ENCODE results near the gene UBE2E2.
"Not testable (repeated sequence)": the region's sequence is repeated elsewhere in the genome, so short reads cannot be mapped to it uniquely, and the experiment has no call there.

Gene UBE2E2

GRCh38 chr3:23607184-23607847, 404.2 kb downstream of the UBE2E2 start:
- no peaks in the 10 kb centered on the region for H3K36me3 ChIP-seq (ENCODE audit: insufficient read depth, low read depth, low read length)
- no peak overlapping the region for H3K4me3 ChIP-seq (ENCODE audit: low read length)
- peaks cover 25% of the 10 kb centered on the region; the same call in 1 of the 2 replicates for H3K4me1 ChIP-seq (ENCODE audit: insufficient read depth, low read length)
- H3K27me3 ChIP-seq (ENCODE audit: insufficient read depth, low read length) = no peaks in the 10 kb centered on the region
- H3K9me3 ChIP-seq (ENCODE audit: insufficient read depth, low read depth, low read length) = no peaks in the 10 kb centered on the region; the same call in 1 of the 2 replicates
- H3K27ac ChIP-seq (ENCODE audit: low read length) = no peak overlapping the region
- H3K9ac ChIP-seq (ENCODE audit: low read depth, low read length) = no peak overlapping the region

- no peak overlapping the region for H3K9ac ChIP-seq (ENCODE audit: low read depth, low read length)
- no peak overlapping the region for H3K27ac ChIP-seq (ENCODE audit: low read length)
- no peaks in the 10 kb centered on the region; the same call in 1 of the 2 replicates for H3K9me3 ChIP-seq (ENCODE audit: insufficient read depth, low read depth, low read length)
- no peaks in the 10 kb centered on the region for H3K27me3 ChIP-seq (ENCODE audit: insufficient read depth, low read length)
- no peak overlapping the region for H3K4me3 ChIP-seq (ENCODE audit: low read length)
- H3K36me3 ChIP-seq (ENCODE audit: insufficient read depth, low read depth, low read length) = no peaks in the 10 kb centered on the region
- peaks cover 20% of the 10 kb centered on the region; the same call in 1 of the 2 replicates for H3K4me1 ChIP-seq (ENCODE audit: insufficient read depth, low read length)
Observed at GRCh38 chr3:23608650-23609049, 405.5 kb downstream of the UBE2E2 start.

GRCh38 chr3:23611737-23612295, 408.7 kb downstream of the UBE2E2 start:
- Histone ChIP-seq H3K27me3 (ENCODE audit: insufficient read depth, low read length) (no peaks in the 10 kb centered on the region), H3K9ac (ENCODE audit: low read depth, low read length) (no peak overlapping the region), H3K4me3 (ENCODE audit: low read length) (no peak overlapping the region), H3K4me1 (ENCODE audit: insufficient read depth, low read length) (peaks cover 14% of the 10 kb centered on the region; the same call in 1 of the 2 replicates), H3K27ac (ENCODE audit: low read length) (no peak overlapping the region), H3K36me3 (ENCODE audit: insufficient read depth, low read depth, low read length) (no peaks in the 10 kb centered on the region), H3K9me3 (ENCODE audit: insufficient read depth, low read depth, low read length) (no peaks in the 10 kb centered on the region)

DNA sequence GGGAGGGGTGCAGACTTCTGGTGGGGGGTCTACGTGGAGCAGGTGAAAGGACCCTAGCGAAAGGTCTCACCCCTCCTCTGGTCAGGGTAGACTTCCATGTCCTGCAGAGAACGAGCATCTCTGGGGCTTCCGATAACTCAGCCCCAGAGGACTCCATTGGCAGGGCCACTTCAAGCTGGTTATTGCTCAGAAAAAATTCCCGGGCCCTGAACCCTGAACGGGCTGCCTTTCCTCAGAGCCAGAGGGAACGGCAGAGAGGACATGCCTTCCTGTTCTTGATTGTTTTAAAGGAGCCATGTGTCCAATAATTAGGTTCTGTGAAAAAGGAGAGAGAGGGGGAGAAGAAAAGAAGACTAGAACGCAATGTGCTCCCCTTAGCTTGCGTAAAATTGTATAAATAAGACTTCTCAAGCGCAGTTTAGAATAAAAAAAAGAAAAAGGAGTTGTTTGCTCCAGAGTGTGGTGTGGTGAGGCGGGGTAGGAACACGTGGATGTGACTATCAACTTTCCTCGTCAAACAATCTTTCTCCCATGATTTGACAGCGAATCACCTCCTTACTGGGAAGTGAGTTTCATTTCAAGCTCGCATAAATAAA, 409.3 kb downstream of the UBE2E2 start:
- no peak overlapping the region for H3K9ac ChIP-seq (ENCODE audit: low read depth, low read length)
- no peak overlapping the region for H3K4me3 ChIP-seq (ENCODE audit: low read length)
- no peaks in the 10 kb centered on the region for H3K27me3 ChIP-seq (ENCODE audit: insufficient read depth, low read length)
- H3K4me1 ChIP-seq (ENCODE audit: insufficient read depth, low read length) = peaks cover 14% of the 10 kb centered on the region; the same call in 1 of the 2 replicates
- H3K27ac ChIP-seq (ENCODE audit: low read length) = no peak overlapping the region
- H3K9me3 ChIP-seq (ENCODE audit: insufficient read depth, low read depth, low read length) = no peaks in the 10 kb centered on the region
- H3K36me3 ChIP-seq (ENCODE audit: insufficient read depth, low read depth, low read length) = no peaks in the 10 kb centered on the region

DNA sequence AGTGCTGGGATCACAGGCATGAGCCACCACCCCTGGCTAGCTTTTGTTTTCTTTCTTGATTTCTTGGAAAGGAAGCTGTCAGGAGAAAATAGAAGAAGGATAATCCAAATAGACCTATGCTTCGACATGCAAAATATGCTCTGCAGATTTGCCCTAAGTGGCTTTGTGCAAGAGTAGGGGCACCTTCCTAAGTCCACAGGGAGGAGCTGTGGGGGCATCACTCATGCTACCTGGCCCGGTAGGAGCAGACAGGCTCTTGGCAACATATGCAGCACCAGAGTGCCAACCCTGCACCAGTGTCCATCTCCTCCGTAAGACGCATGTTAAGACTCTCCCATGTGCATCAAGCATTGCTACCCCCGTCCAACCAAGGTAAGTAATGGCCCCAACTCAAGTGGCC, 411.9 kb downstream of the UBE2E2 start:
- H3K27ac ChIP-seq (ENCODE audit: low read length) = no peak overlapping the region
- H3K4me1 ChIP-seq (ENCODE audit: insufficient read depth, low read length) = peaks cover 5% of the 10 kb centered on the region; the same call in 1 of the 2 replicates
- no peak overlapping the region for H3K4me3 ChIP-seq (ENCODE audit: low read length)
- H3K9me3 ChIP-seq (ENCODE audit: insufficient read depth, low read depth, low read length) = no peaks in the 10 kb centered on the region
- H3K27me3 ChIP-seq (ENCODE audit: insufficient read depth, low read length) = no peaks in the 10 kb centered on the region
- H3K36me3 ChIP-seq (ENCODE audit: insufficient read depth, low read depth, low read length) = no peaks in the 10 kb centered on the region
- H3K9ac ChIP-seq (ENCODE audit: low read depth, low read length) = no peak overlapping the region

DNA sequence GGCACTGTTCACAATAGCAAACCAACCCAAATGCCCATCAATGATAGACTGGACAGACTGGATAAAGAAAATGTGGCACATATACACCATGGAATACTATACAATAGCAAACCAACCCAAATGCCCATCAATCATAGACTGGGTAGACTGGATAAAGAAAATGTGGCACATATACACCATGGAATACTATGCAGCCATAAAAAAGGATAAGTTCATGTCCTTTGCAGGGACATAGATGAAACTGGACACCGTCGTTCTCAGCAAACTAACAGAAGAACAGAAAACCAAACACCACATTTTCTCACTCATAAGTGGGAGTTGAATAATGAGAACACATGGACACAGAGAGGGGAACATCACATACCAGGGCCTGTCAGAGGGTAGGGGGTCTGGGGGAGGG, 415.3 kb downstream of the UBE2E2 start:
- not testable (repeated sequence) for H3K9ac ChIP-seq (ENCODE audit: low read depth, low read length); H3K4me1 ChIP-seq (ENCODE audit: insufficient read depth, low read length); H3K36me3 ChIP-seq (ENCODE audit: insufficient read depth, low read depth, low read length); H3K27me3 ChIP-seq (ENCODE audit: insufficient read depth, low read length); H3K9me3 ChIP-seq (ENCODE audit: insufficient read depth, low read depth, low read length); H3K4me3 ChIP-seq (ENCODE audit: low read length); H3K27ac ChIP-seq (ENCODE audit: low read length)

GRCh38 chr3:23619705-23620637, 416.8 kb downstream of the UBE2E2 start:
- Histone ChIP-seq H3K9me3 (ENCODE audit: insufficient read depth, low read depth, low read length) (no peaks in the 10 kb centered on the region; the same call in 1 of the 2 replicates), H3K9ac (ENCODE audit: low read depth, low read length) (no peak overlapping the region), H3K4me1 (ENCODE audit: insufficient read depth, low read length) (no peaks in the 10 kb centered on the region), H3K27ac (ENCODE audit: low read length) (no peak overlapping the region), H3K4me3 (ENCODE audit: low read length) (no peak overlapping the region), H3K36me3 (ENCODE audit: insufficient read depth, low read depth, low read length) (no peaks in the 10 kb centered on the region), H3K27me3 (ENCODE audit: insufficient read depth, low read length) (no peaks in the 10 kb centered on the region)

DNA sequence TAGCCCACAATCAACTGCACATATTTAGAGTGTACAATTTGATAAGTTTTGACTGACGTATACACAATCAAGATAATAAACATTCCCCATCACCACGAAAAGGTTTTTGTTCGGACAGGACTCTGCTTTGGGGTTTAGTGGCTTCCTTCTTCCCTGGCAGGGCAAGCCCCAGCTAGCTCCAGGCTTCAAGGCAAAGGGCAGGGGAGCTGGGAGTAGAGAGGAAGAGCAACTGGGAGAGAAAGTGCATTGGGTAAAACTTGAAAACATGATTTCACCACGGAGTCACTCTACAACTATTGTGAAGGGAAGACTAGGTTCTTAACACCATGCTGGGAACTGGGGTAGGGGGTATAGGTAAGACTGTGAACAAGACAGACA, 417.5 kb downstream of the UBE2E2 start:
- no peak overlapping the region for H3K9ac ChIP-seq (ENCODE audit: low read depth, low read length)
- peaks cover 3% of the 10 kb centered on the region; the same call in 1 of the 2 replicates for H3K9me3 ChIP-seq (ENCODE audit: insufficient read depth, low read depth, low read length)
- no peak overlapping the region for H3K4me3 ChIP-seq (ENCODE audit: low read length)

GRCh38 chr3:23623844-23624243, 420.7 kb downstream of the UBE2E2 start:
- Histone ChIP-seq H3K9ac (ENCODE audit: low read depth, low read length) (no peak overlapping the region), H3K27me3 (ENCODE audit: insufficient read depth, low read length) (no peaks in the 10 kb centered on the region), H3K27ac (ENCODE audit: low read length) (no peak overlapping the region), H3K4me3 (ENCODE audit: low read length) (no peak overlapping the region), H3K36me3 (ENCODE audit: insufficient read depth, low read depth, low read length) (no peaks in the 10 kb centered on the region), H3K4me1 (ENCODE audit: insufficient read depth, low read length) (no peaks in the 10 kb centered on the region), H3K9me3 (ENCODE audit: insufficient read depth, low read depth, low read length) (peaks cover 3% of the 10 kb centered on the region; the same call in 1 of the 2 replicates)

More for the DNA sequence above, 417.5 kb downstream of the UBE2E2 start:
- Histone ChIP-seq H3K4me1 (ENCODE audit: insufficient read depth, low read length) (no peaks in the 10 kb centered on the region), H3K27me3 (ENCODE audit: insufficient read depth, low read length) (no peaks in the 10 kb centered on the region), H3K27ac (ENCODE audit: low read length) (no peak overlapping the region), H3K36me3 (ENCODE audit: insufficient read depth, low read depth, low read length) (no peaks in the 10 kb centered on the region)

DNA sequence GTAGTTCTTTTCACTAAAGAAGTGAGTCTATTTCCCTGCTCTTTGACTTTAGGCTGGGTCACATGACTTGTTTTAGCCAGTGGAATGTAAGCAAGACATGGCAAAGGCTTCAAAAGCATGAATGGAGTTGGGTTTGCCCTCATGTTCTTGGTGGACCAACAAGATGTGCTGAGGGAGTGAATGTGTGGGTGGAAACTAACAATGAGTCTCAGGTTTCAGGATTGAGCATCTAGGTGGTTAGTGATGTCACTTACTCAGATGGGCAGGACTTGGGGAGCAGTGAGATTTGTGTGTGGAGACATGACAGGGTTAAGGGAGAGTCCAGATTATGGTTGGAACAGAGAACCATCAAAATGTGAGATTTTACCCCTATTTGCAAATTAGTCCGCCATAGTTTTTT, 421.2 kb downstream of the UBE2E2 start:
- Histone ChIP-seq H3K27me3 (ENCODE audit: insufficient read depth, low read length) (no peaks in the 10 kb centered on the region), H3K4me1 (ENCODE audit: insufficient read depth, low read length) (no peaks in the 10 kb centered on the region), H3K9me3 (ENCODE audit: insufficient read depth, low read depth, low read length) (peaks cover 3% of the 10 kb centered on the region; the same call in 1 of the 2 replicates)

GRCh38 chr3:23626442-23626841, 423.3 kb downstream of the UBE2E2 start:
- H3K36me3 ChIP-seq (ENCODE audit: insufficient read depth, low read depth, low read length) = no peaks in the 10 kb centered on the region
- H3K9ac ChIP-seq (ENCODE audit: low read depth, low read length) = no peak overlapping the region
- no peak overlapping the region for H3K27ac ChIP-seq (ENCODE audit: low read length)
- H3K4me3 ChIP-seq (ENCODE audit: low read length) = no peak overlapping the region
- H3K27me3 ChIP-seq (ENCODE audit: insufficient read depth, low read length) = no peaks in the 10 kb centered on the region
- no peaks in the 10 kb centered on the region for H3K4me1 ChIP-seq (ENCODE audit: insufficient read depth, low read length)
- peaks cover 3% of the 10 kb centered on the region; the same call in 1 of the 2 replicates for H3K9me3 ChIP-seq (ENCODE audit: insufficient read depth, low read depth, low read length)

More for the DNA sequence above, 421.2 kb downstream of the UBE2E2 start:
- Histone ChIP-seq H3K36me3 (ENCODE audit: insufficient read depth, low read depth, low read length) (no peaks in the 10 kb centered on the region), H3K4me3 (ENCODE audit: low read length) (no peak overlapping the region), H3K9ac (ENCODE audit: low read depth, low read length) (no peak overlapping the region), H3K27ac (ENCODE audit: low read length) (no peak overlapping the region)

All from iPS-20b (cell line).